HG02798 (cell line): ENCODE measurements around the gene ANKRD11.

ENCODE experiments used
- ATAC-seq: cut with Tn5 transposase; IDR thresholded peaks from one replicate; pipeline ENCODE4 v1.9.1; 2021; ENCODE audit warnings: mild to moderate bottlenecking; ENCODE audit not compliant: unreplicated experiment, poor library complexity

Gene ANKRD11

DNA sequence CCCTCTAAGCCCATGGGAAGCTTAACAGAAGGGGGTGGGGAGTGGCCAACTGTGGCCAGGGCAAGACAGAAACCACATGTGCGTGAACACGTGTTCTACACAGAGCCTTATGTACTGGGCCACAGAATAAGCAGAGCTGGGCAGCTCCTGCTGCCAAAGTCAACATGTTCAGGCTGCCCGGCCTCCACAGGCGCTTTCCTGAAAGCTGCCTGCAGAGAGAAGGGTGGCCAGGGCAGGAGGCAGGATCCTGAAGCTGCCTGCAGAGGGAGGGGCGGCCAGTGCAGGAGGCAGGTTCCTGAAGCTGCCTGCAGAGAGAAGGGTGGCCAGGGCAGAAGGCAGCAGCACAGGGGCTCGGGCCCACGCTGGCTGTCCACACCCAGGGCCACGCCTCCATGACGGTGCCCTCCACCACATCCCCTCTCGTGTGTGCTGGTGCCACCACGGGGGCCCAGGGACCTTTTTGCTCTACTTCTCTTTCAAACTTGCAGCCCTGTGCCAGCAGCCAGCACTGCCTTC lies 79.5 kb downstream of the ANKRD11 start:
- ATAC-seq: no peak

DNA sequence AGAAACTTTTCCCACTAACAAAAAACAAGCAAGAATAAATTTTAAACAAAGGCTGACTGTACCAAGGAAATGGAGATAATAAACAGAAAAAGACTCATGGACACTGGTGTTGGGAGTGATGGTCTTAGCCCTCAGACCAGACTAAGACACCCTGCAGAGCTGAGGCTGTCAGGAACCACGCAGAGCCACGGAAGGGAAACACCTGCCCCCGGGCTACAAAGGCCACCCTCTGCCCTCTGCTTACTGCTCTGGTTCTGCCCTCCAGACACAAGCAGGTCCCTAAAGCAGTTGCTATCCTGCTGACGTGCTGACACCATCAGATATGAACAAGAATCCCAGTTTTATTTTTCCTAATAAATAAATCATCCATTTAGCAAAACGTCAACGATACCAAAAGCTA lies 80.0 kb downstream of the ANKRD11 start:
- ATAC-seq: no peak

DNA sequence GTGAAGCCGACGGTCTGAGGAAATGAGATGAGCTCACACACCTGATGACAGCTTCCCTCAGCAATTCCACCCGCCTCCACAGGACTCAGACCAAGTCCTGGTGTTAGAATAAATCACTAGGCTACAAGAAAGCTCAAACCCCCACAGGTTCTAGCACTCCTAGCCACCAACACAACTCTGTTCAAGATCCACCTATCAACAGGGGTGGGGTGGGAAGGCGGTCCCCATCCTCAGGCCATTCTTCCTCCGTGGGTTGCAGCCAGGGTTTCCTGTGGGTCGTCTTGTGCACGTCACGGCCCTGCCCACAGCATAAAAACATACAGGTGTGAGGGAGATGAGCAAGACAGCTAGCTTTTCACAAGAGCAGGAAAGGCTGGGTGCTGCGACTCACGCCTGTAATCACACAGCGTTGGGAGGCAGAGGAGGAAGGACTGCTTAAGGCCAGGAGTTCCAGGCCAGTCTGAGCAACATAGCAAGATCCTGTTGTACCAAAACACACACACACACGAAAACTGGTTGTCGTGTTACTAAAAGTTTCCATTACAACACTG lies 81.1 kb downstream of the ANKRD11 start:
- ATAC-seq: no peak

DNA sequence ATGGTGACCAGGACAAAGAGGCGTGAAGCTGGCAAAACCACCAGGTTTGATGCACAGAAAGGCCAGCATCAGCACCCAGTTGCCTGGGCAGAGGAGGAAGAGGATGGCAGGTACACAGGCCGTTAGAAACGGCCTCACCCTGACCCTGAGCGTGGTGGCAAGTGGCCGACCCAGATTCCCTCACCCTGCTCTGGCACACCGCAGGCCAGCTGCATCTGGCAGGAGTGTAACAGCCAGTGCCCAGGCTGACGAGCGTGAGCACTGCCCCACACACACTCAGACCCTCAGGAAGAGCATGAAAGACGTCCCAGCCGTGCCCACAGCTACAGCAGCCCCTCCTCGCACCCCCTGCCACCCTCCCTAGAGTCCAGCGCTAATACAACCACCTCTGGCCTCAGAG lies 82.0 kb downstream of the ANKRD11 start:
- ATAC-seq: no peak

DNA sequence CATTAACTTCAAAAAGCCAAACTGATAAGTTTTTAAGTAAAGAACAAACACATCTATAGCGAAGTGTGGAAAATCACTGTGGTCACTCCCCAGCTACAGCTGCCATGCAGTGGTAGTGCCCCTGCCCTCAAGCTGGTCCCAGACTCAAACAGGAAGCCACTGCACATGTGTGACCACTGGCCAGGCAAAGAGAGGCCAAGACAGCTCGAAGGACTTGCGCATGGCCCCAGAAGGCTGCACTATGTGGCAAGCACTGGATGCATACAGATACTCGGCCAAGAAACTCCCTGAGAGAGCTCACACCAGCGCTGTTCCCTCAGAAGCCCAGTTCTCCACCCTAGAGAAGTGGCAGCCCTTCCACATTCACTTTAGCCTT lies 82.4 kb downstream of the ANKRD11 start:
- ATAC-seq: no peak

DNA sequence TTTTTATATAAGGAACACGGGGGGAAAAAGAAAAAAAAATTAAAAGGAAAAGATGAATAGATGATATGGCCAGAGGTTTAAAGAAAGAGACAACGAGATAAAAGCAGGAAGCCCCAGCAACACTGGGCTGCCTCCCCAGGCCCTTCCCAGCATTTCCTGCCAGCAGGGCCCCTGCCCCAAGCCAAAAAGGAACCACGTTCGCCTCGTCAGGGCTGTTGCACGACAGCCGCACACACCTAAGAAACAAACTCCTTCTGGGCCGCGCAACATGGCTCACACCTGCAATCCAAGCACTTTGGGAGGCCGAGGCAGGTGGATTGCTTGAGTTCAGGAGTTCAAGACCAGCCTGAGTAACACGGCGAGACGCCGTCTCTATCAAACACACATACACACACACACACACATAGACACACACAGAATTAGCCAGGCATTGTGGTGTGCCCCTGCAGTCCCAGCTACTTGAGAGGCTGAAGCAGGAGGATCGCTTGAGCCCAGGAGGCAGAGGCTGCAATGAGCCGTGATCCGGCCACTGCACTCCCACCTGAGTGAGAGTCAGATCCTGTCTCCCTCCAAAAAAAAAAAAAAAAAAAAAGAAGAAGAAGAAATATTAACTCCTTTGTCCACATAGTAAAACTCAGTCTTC lies 83.0 kb downstream of the ANKRD11 start:
- no peak for ATAC-seq

DNA sequence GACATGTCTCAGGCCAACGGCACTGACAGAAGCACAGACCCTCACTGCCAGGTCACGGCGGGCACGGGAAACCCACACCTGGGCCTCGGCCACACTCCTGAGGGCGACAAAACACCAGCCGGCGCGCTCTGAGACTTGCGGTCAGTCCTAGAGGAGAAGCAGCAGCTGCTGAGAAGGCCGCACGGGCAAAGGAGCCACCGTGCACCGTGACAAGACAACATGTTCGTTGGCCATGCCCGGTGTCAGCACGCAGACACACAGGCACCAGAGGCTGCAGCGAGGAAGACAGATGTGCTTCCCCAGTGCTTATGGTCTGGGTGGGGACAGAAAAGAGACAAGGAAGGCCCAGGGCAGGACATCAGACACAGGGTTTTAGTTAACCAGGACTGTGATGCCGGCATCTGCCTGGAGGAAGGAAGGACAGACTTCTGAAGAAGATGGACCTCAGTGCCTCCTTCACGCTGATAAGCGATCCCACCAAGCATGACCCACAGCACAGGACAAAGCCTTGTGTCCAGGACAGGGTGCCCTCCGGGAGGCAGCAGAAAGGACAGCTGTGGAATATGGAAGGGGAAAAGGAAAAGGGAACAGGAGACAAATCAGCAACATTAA lies 84.0 kb downstream of the ANKRD11 start:
- ATAC-seq: no peak

DNA sequence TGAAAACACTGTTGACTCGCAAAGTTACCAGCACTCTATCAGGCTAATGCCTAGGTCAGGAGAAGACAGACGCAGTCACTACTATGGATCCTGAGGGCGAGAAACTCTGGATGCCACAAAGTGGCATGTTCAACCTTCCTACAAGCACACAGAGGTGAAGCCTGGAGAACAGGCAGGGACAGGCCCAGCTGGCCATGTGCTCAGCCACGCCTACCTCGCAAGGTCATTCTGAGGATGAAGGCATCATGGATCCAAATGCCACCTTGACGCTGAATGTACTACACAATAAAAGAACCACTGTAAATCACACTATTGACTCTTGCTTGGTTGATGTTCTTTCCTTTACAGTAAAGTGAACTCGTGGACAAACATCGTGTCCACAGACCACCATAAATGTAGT lies 85.8 kb downstream of the ANKRD11 start:
- ATAC-seq: no peak

DNA sequence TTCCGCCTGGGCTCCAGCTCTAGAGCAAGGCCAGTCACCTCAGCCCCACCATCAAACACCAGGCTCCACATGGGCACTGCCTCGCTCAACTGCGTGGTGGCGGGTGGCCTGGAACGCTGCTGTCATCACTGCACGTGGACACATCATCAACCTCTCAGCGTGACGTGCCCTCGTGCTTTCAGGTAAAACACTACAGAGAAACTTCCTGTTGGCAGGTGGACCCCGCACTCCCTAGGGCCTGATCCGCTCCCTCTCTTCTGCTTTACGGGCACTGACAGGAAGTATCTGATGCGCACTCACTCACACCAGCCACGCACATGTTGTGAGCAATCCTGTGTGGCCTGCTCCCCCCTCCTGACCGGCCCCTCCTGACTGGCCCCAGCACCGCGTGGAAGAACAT lies 87.4 kb downstream of the ANKRD11 start:
- ATAC-seq: no peak

DNA sequence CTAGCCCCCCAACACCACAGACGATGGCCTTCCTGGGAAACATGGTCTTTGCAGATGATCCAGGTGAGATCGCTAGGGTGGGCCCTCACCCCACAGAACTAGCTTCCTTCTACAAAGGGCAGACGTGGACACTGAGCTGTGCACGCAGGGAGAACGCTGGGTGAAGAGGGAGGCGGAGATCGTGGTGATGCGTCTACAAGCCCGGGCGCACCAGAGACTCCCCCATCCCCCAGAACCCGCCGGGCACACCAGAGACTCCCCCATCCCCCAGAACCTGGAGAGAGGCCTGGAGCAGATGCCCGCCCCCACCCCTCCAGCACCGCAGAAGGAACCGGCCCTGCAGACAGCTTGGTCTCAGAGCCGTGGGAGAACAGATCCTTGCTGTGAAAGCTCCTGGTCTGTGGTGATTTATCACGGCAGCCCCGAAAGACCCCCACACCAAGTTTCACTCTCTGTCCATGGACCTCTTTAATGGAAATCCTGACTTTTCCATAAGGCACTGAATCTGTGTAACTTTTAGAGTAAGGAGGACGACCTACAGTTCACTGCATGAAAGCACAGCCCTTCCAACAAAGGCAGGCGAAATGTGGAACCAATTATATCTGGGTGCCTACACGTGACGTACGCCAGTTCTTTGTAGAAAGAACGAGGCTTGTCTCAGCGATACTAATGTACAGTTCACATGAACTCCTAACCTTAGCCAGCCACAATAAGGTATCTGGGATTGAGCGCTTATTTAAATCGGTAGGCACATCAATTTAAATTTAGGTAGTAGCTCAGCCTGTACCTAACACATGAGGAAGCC lies 88.5 kb downstream of the ANKRD11 start:
- ATAC-seq: no peak

DNA sequence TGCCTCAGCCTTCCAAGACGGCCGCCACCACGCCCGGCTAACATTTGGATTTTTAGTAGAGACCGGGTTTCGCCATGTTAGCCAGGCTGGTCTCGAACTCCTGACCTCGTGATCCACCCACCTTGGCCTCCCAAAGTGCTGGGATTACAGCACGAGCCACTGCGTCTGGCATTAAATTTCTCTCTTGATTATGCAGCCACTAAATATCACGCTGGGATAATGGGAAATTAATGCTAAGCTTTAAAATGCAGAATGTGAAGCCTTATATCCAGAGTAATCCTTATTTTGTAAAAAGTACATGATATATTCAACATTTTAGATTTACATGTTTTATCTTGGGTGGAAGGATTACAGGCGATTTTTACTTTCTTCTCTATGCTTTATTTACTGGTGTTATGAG lies 89.2 kb downstream of the ANKRD11 start:
- no peak for ATAC-seq

DNA sequence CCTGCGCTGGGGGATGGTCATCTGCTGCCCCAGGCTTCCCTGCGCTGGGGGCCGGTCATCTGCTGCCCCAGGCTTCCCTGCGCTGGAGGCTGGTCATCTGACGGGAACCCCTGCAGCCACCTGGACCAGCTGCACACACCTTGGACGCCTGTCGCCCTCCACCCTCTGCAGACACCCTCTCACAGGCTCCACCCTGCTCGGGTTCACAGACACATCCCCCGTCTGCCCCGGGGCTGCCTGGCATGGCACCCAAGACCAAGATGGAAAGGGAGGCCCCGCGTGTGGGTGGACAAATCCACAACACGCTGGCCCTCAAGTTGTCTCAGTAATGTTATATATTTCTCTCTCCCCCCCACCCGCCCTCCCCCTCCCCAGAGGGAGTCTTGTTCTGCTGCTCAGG lies 89.6 kb downstream of the ANKRD11 start:
- no peak for ATAC-seq

DNA sequence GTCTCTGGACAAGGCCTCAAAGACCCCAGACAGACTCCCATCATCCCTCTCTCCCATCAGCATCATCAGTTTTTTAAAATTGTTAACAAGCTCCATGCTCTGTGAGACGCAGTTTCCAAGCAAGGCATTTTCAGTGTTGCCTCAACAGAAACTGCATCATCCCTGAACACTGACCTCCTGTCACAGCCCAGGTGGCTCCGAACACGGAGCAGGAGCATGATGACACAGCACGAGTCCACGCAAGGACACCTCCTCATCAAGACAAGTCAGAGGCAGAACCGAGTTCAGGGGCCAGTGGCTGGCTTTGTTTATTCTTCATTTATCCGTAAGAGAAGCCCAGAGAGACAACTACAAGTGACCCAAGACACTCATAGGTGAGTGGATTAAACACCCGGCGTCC lies 91.4 kb downstream of the ANKRD11 start:
- ATAC-seq: no peak

DNA sequence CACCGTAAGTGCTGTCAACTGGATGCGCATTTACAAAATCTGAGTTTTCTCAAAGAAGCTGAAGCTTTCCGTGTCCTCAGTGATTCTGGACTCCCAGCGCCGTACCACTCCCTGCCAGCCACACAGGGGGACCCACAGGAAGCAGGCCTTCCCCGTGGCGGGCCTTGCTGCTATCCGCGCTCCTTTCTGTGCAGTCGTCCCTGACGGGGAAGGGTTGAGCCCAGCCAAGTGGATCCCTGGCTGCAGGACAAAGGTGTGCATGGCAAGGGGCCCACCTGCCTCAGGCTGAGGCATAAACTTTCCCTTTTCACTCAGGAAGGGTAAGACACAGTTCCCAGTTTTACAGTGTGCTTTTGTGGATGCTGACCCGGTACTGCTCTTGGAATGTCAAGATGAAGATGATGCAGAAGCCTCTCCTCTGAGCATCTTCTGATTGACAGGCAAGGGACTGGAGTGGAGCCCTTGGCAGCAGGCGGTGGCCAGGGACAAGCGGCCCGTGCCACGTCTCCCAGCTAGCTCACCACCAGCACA lies 93.0 kb downstream of the ANKRD11 start:
- ATAC-seq: no peak

DNA sequence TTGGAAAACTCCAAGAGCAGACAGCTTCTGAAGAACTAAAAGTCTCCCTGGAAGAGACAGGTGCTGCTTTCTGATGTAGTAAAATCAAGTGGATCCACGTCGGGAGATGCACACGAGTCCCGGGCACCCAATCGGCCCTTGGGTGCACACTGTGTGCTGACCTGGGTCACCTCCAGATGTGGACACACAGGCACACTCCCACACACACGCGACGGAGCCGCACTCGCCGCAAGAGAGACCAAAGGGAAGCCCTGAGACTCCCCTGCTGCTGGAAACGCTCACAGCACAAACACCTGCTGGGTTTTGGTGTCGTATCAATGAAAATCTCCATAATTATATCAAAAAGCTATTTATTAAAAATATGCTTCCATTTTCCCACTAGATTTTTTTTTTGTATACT lies 94.2 kb downstream of the ANKRD11 start:
- ATAC-seq: no peak

DNA sequence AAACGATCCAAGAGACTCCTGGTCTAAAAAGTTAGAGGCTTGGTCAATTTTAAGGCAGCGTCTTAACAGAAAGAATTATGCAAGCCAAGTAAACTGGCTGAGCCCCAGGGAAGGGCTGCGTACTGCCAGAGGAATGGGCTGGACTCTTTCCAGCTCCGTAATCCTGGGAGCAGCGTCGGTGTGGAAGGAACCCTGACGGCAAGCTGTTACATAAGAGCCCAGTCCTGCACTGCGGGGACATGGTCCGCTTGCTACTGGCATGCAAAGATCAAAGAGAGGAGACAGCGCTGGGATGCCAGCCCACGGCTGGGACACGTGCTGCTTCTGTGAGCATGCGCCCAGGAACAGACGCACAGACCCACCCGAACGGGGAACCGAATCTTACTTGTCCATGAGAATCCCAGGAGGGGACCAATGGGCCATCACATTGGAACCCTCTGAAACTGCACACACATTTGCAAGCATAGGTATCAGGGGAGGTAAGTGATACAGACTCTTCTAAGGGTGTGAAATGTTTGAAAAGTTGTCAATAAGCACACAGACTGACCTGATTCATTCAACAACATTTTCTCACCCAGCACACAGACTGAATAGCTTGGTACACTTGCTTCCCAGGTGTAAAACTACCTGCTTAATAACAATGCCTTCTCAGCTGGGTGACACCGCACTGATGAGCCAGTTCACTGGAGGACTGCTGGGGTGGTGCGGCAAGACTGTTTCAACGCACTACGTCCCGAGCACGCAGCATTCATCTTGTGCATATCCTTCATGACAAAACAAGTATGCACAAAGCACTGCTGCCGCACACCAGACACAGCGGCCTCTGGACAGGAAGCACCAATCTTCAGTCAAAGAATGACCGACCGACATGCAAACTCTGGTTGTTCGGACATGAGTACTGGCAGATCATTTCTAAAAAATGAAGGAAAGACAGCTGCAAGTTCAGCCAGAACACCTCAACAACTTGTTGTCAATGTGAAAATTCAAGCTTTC lies 94.9 kb downstream of the ANKRD11 start:
- no peak for ATAC-seq

DNA sequence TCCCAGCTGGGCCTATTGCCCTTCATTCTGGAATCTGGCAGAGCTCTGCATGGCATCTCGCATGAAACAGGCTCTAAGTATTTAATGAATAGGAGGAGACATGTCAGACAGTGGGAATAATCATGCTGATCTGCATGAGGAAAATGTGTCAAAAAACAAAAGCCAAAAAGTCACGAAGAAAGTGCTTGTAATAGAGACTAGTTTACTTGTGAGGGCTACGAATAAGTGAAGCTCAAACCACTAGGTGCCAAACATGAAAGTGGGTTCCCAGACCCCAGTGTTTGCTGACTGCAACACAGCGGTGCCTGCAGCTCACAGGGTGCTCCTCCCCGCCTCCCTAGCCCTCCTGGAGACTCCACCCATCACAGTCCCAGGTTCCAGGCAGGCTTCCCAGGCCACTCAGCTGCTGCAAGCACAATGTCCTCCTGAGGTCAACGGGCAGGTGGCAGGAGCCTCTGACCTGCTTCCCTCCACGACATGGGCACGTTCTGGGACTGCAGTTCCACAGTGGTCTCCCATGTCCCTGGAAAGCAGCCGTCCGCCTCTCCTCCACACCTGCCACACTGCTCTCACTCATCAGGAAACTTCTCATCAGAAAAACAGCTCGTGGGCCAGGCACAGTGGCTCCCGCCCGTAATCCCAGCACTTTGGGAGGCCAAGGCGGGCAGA lies 96.5 kb downstream of the ANKRD11 start:
- no peak for ATAC-seq

DNA sequence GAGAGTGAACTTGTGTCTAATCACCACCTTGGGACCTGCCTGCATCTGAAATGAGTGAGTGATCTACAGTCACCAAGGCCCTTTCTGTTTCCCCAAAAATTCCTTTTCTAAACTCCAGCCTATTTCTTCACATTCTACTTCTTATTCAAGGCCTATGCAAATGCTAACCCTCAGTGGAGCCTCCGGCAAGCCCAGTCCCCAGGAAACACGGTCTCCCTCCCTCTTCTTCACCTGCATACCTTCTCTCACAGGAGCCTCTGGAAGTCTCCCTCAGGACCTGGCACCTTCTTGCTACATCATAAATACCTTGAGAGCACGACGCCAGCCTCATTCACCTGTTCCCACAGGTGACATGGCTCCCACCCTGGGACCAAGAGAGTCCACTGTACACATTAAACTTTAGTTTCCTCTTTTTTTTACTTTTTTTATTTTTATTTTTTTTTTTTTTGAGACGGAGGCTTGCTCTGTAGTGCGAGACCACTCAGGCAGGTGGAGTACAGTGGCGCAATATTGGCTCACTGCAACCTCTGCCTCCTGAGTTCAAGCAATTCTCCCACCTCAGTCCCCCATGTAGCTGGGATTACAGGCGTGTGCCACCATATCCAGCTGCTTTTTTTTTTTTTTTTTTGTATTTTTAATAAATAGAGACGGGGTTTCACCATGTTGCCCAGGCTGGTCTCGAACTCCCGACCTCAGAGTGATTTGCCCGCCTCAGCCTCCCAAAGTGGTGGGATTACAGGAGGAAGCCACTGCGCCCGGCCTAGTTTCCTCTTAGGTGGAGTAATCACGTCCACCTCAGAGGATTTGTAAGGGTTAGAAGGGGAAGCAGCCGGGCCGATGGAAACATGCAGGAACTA lies 97.3 kb downstream of the ANKRD11 start:
- no peak for ATAC-seq
